Endothelial cell of umbilical vein (primary cell): Measurements from ENCODE around the gene NCKAP5. TPM values are rescaled to one million over a fixed set of nuclear protein-coding genes. Genes with fewer than 3 reads are reported as not detected.

ENCODE experiments used
- BruUV-seq: library from RNA; stranded (reverse); fragments of 400-500 nt; replicated peaks from 2 replicates; lab custom pipeline; 2021; lab: Mats Ljungman, UMichigan
- CTCF ChIA-PET: fragments of 300-600, 350-600 bp; sonication (Branson Sonifier 250); formaldehyde crosslinking; loops from one replicate; lab custom pipeline; 2021; ENCODE audit warnings: antibody characterized with exemption, inconsistent platforms; lab: Charles Lee
- POLR2A ChIA-PET: fragments of 300-600, 350-600 bp; sonication (Branson Sonifier 250); formaldehyde crosslinking; loops from one replicate; lab custom pipeline; 2021; ENCODE audit warnings: antibody characterized with exemption, inconsistent platforms; lab: Charles Lee
- DNase-seq: peaks from one replicate; pipeline ENCODE4 v3.0.0-alpha.2; 2011; ENCODE audit warnings: low read depth, low spot score
- FAIRE-seq: peaks from 2 replicates; lab custom pipeline; 2011; peaks lifted over from hg19 to GRCh38; lab: Jason Lieb, UNC
- H2AFZ ChIP-seq: 2 replicates; pipeline ENCODE4 v1.6.0; 2012; ENCODE audit warnings: low read depth, low read length, control low read depth, inconsistent platforms
- H3K27ac ChIP-seq: 2 replicates; pipeline ENCODE4 v1.5.1; 2011; ENCODE audit warnings: low read depth, mild to moderate bottlenecking, control low read depth, low read length, moderate library complexity; ENCODE audit not compliant: insufficient read depth
- H3K27me3 ChIP-seq, 2 experiments: 2 replicates each; pipeline versions ENCODE4 v1.6.0 to v1.6.1; 2011; ENCODE audit warnings: low read length in 2 of 2, mixed read lengths in 1 of 2; ENCODE audit not compliant: control insufficient read depth in 2 of 2, insufficient read depth in 2 of 2
- H3K36me3 ChIP-seq, 2 experiments: 2 replicates in 1 of 2; 3 replicates in 1 of 2; pipeline ENCODE4 v1.5.1; 2011; ENCODE audit warnings: low read length in 2 of 2, mild to moderate bottlenecking in 1 of 2, moderate library complexity in 1 of 2; ENCODE audit not compliant: control insufficient read depth in 2 of 2, insufficient read depth in 2 of 2; ENCODE audit errors: extremely low read depth in 1 of 2
- H3K4me1 ChIP-seq: 3 replicates; pipeline ENCODE4 v1.5.1; 2011; ENCODE audit warnings: mild to moderate bottlenecking, low read length; ENCODE audit not compliant: control insufficient read depth, insufficient read depth; ENCODE audit errors: extremely low read depth
- H3K4me2 ChIP-seq: 2 replicates; pipeline ENCODE4 v1.6.1; 2011; ENCODE audit warnings: low read length, control low read depth, mixed read lengths; ENCODE audit not compliant: insufficient read depth
- H3K4me3 ChIP-seq, 3 experiments: fragments of 200-600 bp in 1 of 3; sonication (generic), shearing (Covaris generic) in 1 of 3; replicated peaks in 1 of 3; 2 replicates each; pipeline ENCODE4 v1.5.1; 2011 to 2016; ENCODE audit warnings: control low read depth in 3 of 3, low read length in 3 of 3, mild to moderate bottlenecking in 2 of 3, inconsistent platforms in 1 of 3, low read depth in 1 of 3, moderate library complexity in 1 of 3; ENCODE audit not compliant: insufficient read depth in 1 of 3
- H3K79me2 ChIP-seq: 2 replicates; pipeline ENCODE4 v1.6.0; 2012; ENCODE audit warnings: low read length, inconsistent platforms; ENCODE audit not compliant: control insufficient read depth, insufficient read depth
- H3K9ac ChIP-seq: replicated peaks from 2 replicates; pipeline ENCODE3; 2011; ENCODE audit warnings: low read length, control low read depth; ENCODE audit not compliant: insufficient read depth; ENCODE audit errors: extremely low read depth
- H3K9me1 ChIP-seq: replicated peaks from 3 replicates; pipeline ENCODE4 v1.6.0; 2011; ENCODE audit warnings: mild to moderate bottlenecking, low read length; ENCODE audit not compliant: control insufficient read depth, insufficient read depth; ENCODE audit errors: extremely low read depth
- H3K9me3 ChIP-seq: replicated peaks from 2 replicates; pipeline ENCODE4 v1.5.1; 2012; ENCODE audit warnings: low read length, inconsistent platforms; ENCODE audit not compliant: control insufficient read depth, insufficient read depth
- H4K20me1 ChIP-seq: replicated peaks from 2 replicates; pipeline ENCODE3; 2011; ENCODE audit warnings: mild to moderate bottlenecking, low read length; ENCODE audit not compliant: control insufficient read depth, insufficient read depth; ENCODE audit errors: extremely low read depth
- CTCF ChIP-seq, 2 donors: IDR thresholded peaks; 1 replicate in 1 of 2; 2 replicates in 1 of 2; pipeline ENCODE4 v1.5.1; 2011; ENCODE audit warnings: low read length in 2 of 2, mild to moderate bottlenecking in 2 of 2, moderate library complexity in 2 of 2, control low read depth in 1 of 2, inconsistent platforms in 1 of 2, low read depth in 1 of 2; ENCODE audit not compliant: insufficient read depth in 1 of 2; ENCODE audit errors: extremely low read depth in 1 of 2
- EZH2 ChIP-seq: IDR thresholded peaks from 2 replicates; pipeline ENCODE4 v1.6.1; 2012; ENCODE audit warnings: borderline replicate concordance, low read depth, mild to moderate bottlenecking, moderate library complexity, low read length, inconsistent platforms; ENCODE audit not compliant: severe bottlenecking
- FOS ChIP-seq: IDR thresholded peaks from 2 replicates; pipeline ENCODE4 v1.6.1; 2011; ENCODE audit warnings: mild to moderate bottlenecking, low read length, moderate library complexity, borderline replicate concordance; ENCODE audit not compliant: insufficient read depth
- GATA2 ChIP-seq: IDR thresholded peaks from 2 replicates; pipeline ENCODE4 v1.7.0; 2011; ENCODE audit warnings: low read depth, mild to moderate bottlenecking, moderate library complexity, mixed read lengths, low read length; ENCODE audit not compliant: insufficient read length, insufficient read depth
- JUN ChIP-seq: IDR thresholded peaks from 2 replicates; pipeline ENCODE4 v1.6.1; 2011; ENCODE audit warnings: borderline replicate concordance, low read depth; ENCODE audit not compliant: insufficient read length, insufficient read depth
- MYC ChIP-seq: IDR thresholded peaks from one replicate; pipeline ENCODE4 v1.6.1; 2011; ENCODE audit warnings: mild to moderate bottlenecking, low read depth, low read length
- POLR2A ChIP-seq: IDR thresholded peaks from 2 replicates; pipeline ENCODE4 v1.6.1; 2012; ENCODE audit warnings: low read depth, mild to moderate bottlenecking, control low read depth, low read length
- POLR2AphosphoS5 ChIP-seq: IDR thresholded peaks from 2 replicates; pipeline ENCODE4 v1.6.1; 2012; ENCODE audit warnings: low read depth, mild to moderate bottlenecking, control low read depth, low read length, moderate library complexity; ENCODE audit not compliant: insufficient read depth
- dilution Hi-C: fragments of 300-500 bp; cut with MboI; formaldehyde crosslinking; loops from one replicate; pipeline ENCODE4 v1.15.0; 2019; ENCODE audit warnings: low sequenced_read_pairs; ENCODE audit not compliant: extremely low pct_ligation_motif_present
- intact Hi-C: fragments of 100-400 bp; cut with micrococcal nuclease; formaldehyde crosslinking; loops from one replicate; pipeline ENCODE4 v1.10.0; 2022
- polyA plus RNA-seq, 4 experiments: library from polyadenylated mRNA; depleted of rRNA in 3 of 4; stranded (reverse) in 3 of 4; unstranded in 1 of 4; fragments of >200 nt; gene quantifications; 2 replicates each; pipeline versions ENCODE4 v1.2.1 to v1.2.3, GENCODE V29; 2011 to 2012; ENCODE audit warnings: missing spikeins in 1 of 4
- total RNA-seq: library from RNA; stranded (reverse); gene quantifications from 2 replicates; pipeline ENCODE4 v1.2.3, GENCODE V29; 2021
- TF ChIP-seq, protein P1 (sequence below): IDR thresholded peaks from 2 replicates; pipeline ENCODE4 v1.6.1; 2011; ENCODE audit not compliant: insufficient read depth, insufficient read length

Gene NCKAP5
- total and polyA plus RNA-seq, 2 donors (not counting 3 experiments of a cell fraction or from before 2014, with no cell fraction given) = 0.47 to 3.3 TPM

DNA sequence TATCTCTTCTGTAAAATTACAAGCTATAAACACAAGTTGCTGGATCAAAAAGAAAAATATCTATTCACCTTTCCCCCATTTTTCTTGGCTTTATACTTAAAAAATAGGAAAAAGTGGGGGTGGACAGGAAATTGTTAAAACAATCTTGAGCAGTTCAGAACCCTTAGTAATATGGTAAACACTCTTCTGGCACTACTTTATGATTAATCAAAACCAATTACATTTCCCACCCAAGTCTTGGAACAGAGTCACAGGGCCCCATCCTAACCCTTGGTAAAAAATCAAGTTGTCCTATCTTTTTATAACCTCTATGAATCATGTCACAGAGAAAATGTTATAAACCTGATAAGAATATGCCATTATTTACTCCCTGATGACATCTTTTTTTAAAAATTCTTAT lies 570.0 kb downstream of the NCKAP5 start:
- no peaks in the 10 kb centered on the region for H4K20me1 ChIP-seq
- DNase-seq (no peak), FAIRE-seq (no peak)
- intact Hi-C loops (no loop called here), dilution Hi-C loops (no loop called here)
- TF ChIP-seq POLR2A (no peak), JUN (no peak), POLR2AphosphoS5 (no peak), MYC (no peak), CTCF (IDR thresholded peaks at IDR 0.05; ENCODE audit: extremely low read depth in 1 of 2, insufficient read depth in 1 of 2, low read depth in 1 of 2, low read length in 2 of 2) (no peak), EZH2 (no peak), GATA2 (no peak), FOS (no peak)
- TF ChIP-seq, protein P1, sequence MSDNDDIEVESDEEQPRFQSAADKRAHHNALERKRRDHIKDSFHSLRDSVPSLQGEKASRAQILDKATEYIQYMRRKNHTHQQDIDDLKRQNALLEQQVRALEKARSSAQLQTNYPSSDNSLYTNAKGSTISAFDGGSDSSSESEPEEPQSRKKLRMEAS = no peak
- H2AFZ ChIP-seq = no peak overlapping the region
- ChIA-PET CTCF (no interaction called here), POLR2A (no interaction called here)
- H3K4me1 ChIP-seq = no peaks in the 10 kb centered on the region
- no peak overlapping the region for H3K27ac ChIP-seq
- H3K36me3 ChIP-seq = no peaks in the 10 kb centered on the region
- no peaks in the 10 kb centered on the region for H3K27me3 ChIP-seq
- no peak overlapping the region for H3K4me2 ChIP-seq
- H3K9ac ChIP-seq = no peak overlapping the region
- no TSS peak for BruUV-seq
- no peaks in the 10 kb centered on the region for H3K9me1 ChIP-seq
- no peak overlapping the region for H3K4me3 ChIP-seq
- H3K9me3 ChIP-seq = no peaks in the 10 kb centered on the region
- H3K79me2 ChIP-seq = no peaks in the 10 kb centered on the region
